Measurements from ENCODE around the gene PRSS53. TPM values are rescaled to one million over a fixed set of nuclear protein-coding genes. Genes with fewer than 3 reads are reported as not detected.
A peak's percentile ranks its signal among the peaks of the same experiment; 100 is the strongest.

Gene PRSS53
- total RNA-seq, 1 donor from 2014 or later, result 2.2 TPM

- no peak for DNase-seq (ENCODE audit: low read depth)
- no peak overlapping the region for H3K4me3 ChIP-seq (ENCODE audit: low read depth, low read length)
- no peak for TF ChIP-seq CTCF (conservative IDR thresholded peaks at IDR 0.05; ENCODE audit: low read depth, low read length)
These were observed 10.9 kb downstream of the PRSS53 start for GRCh38 chr16:31077592-31078396.

DNA sequence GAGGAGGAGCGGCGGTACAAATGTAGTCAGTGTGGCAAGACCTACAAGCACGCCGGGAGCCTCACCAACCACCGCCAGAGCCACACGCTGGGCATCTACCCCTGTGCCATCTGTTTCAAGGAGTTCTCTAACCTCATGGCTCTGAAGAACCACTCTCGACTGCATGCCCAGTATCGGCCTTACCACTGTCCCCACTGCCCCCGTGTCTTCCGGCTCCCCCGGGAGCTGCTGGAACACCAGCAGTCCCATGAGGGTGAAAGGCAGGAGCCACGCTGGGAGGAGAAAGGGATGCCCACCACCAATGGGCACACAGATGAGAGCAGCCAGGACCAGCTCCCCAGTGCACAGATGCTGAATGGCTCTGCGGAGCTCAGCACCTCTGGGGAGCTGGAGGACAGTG lies 11.7 kb downstream of the PRSS53 start:
- DNase-seq (ENCODE audit: low read depth), result no peak
- H3K4me3 ChIP-seq (ENCODE audit: low read depth, low read length), result no peak overlapping the region
- no peak for TF ChIP-seq CTCF (conservative IDR thresholded peaks at IDR 0.05; ENCODE audit: low read depth, low read length)

- no peak for DNase-seq (ENCODE audit: low read depth)
- no peak overlapping the region for H3K4me3 ChIP-seq (ENCODE audit: low read depth, low read length)
- no peak for TF ChIP-seq CTCF (conservative IDR thresholded peaks at IDR 0.05; ENCODE audit: low read depth, low read length)
These were observed 12.4 kb downstream of the PRSS53 start for GRCh38 chr16:31076319-31076718.

DNA sequence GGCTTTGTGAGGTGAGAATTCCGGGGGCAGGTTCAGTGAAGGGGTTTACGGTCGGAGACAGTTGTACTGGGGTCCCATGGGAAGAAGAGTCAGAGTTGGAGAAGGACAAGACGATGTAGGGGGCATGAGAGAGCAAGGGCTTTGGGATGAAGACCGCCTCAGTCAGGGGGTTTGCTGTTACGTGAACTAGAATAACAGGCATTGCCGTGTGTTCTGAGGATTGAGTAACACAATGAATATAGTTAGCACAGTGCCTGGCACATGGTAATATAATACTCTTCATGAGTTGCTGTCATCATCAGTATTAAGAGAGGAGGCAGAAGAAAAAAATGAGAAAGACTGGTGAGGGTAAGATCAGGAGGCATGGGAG lies 13.9 kb downstream of the PRSS53 start:
- no peak for DNase-seq (ENCODE audit: low read depth)
- TF ChIP-seq CTCF (conservative IDR thresholded peaks at IDR 0.05; ENCODE audit: low read depth, low read length), result no peak
- peak overlapping the region; percentile 81 for H3K4me3 ChIP-seq (ENCODE audit: low read depth, low read length)

DNA sequence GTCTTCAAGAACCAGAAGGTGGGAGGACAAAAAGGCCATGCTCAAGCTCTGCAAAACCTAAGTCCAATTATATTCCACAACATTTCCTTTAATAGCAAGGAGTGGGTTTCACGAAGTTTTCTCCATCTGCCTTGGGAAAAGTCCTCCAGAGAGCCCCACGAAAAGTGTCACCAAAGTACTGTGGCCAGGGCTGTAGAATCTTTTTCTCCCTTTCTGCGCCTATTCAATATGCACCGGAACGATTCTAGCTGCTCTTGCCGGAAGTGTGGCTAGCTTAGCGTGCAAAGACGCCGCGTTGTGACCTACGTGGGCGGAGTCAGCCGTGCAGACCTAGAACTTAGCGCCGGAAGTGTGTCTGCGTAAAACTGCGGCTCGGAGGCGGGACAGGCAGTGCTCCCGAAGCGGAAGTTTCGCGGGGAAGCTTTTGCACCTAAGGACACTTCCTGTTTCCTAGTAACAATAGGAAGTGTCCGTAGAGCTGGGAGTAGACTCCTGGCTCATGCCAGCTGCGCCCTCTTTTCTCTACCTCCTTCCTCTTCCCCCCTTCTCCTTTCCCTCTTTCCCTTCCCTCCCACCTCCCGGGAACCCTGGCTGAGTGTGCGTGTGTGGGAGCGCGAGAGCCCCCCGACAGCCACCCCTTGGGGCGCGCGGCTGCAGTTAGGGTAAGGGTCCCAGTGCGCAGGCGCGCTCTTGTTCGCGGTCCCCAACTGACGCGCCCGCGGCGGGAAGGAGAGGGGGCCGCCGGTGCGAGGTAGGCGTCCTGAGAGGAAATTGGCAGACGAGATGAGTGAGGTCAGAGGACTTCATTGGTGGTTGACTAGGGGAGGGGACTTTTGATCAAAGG lies 14.6 kb downstream of the PRSS53 start, which contains the start of the genes ZNF646 and ZNF668:
ZNF646 (plus strand) TSS at position 453 of the 844 bp plus-strand sequence. CDS start 1,903 bp downstream, outside the sequence.
ZNF668 (minus strand) TSS at position 271 of the 844 bp plus-strand sequence. CDS start 9,781 bp downstream, outside the sequence.
- DNase-seq (ENCODE audit: low read depth), result peak; percentile 94
- no peak for TF ChIP-seq CTCF (conservative IDR thresholded peaks at IDR 0.05; ENCODE audit: low read depth, low read length)
- H3K4me3 ChIP-seq (ENCODE audit: low read depth, low read length), result peak within 1 kb of the TSS; percentile 81

GRCh38 chr16:31073142-31073969 lies 15.4 kb downstream of the PRSS53 start:
- H3K4me3 ChIP-seq (ENCODE audit: low read depth, low read length), result peak overlapping the region; percentile 81
- no peak for DNase-seq (ENCODE audit: low read depth)
- no peak for TF ChIP-seq CTCF (conservative IDR thresholded peaks at IDR 0.05; ENCODE audit: low read depth, low read length)

Data from epithelial cell of proximal tubule (primary cell).